COLO668 (cell line): ENCODE measurements around the gene SND1.
A peak's percentile ranks its signal among the peaks of the same experiment; 100 is the strongest.

Experiments
- DNase-seq: peaks from one replicate; lab custom pipeline; 2025; ENCODE audit not compliant: unreplicated experiment; lab: John Stamatoyannopoulos, UW

Gene SND1

GRCh38 chr7:128123291-128124037 lies 471.5 kb downstream of the SND1 start:
- no peak for DNase-seq

GRCh38 chr7:128124786-128125185 lies 472.8 kb downstream of the SND1 start:
- no peak for DNase-seq

DNA sequence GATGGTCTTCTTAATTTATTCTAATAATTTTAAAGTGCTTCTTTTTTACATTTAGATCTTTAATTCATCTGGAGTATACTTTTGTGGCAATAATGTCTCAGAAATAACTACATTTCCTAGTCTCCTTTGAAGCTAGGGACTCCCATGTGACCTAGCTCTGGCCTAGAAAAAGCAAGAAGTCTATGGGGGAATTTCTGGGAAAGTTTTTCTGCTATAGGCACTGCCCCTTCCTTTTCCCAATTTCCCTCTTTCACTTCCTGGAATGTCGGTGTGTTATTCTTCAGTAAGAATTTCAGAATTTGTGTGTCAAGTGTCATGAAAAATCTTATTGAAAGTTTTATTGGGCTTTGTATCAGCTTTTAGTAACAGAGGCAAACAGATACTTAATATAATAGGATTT lies 473.8 kb downstream of the SND1 start:
- no peak for DNase-seq

DNA sequence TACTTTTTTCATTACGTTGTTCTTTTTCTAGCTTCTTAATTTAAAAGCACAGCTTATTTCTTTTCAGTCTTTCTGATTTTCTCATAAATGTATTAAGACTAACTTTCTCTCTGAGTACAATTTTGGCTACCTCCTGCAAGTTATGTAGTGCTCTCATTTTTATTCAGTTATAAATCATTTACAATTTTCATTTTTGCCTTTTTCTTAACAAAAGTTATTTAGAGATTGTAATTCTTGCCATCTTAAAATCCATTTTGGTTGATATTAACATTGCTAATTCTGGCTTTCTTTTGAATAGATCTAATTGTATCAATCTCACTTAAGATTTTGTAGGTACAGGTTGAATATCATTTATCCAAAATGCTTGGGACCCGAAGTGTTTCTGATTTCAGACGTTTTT lies 476.4 kb downstream of the SND1 start:
- DNase-seq = no peak

DNA sequence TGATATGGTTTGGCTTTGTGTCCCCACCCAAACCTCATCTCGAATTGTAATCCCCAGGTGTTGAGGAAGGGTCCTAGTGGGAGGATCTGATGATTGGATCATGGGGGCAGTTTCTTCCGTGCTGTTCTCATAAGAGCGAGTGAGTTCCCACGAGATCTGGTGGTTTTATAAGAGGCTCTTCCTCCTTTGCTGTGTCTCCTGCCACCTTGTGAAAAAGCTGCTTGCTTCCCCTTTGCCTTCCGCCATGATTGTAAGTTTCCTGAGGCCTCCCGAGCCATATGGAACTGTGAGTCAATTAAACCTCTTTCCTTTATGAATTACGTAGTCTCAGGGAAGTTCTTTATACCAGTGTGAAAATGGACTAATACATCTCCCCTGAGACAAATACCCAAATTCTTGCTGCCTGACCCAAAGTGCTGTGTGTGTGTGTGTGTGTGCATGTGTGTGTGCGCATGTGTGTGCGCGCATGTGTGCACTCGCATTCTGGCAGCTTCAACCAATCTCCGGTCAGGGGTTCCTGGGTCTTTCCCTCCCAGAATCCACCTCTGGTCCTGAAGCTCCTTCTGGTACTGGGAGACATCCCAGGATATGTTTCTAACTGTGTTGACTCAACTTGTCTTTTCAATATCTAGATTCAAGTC lies 477.4 kb downstream of the SND1 start:
- DNase-seq = no peak

GRCh38 chr7:128131115-128131514 lies 479.1 kb downstream of the SND1 start:
- DNase-seq = no peak

- no peak for DNase-seq
Measured at GRCh38 chr7:128131731-128132130, 479.7 kb downstream of the SND1 start.

DNA sequence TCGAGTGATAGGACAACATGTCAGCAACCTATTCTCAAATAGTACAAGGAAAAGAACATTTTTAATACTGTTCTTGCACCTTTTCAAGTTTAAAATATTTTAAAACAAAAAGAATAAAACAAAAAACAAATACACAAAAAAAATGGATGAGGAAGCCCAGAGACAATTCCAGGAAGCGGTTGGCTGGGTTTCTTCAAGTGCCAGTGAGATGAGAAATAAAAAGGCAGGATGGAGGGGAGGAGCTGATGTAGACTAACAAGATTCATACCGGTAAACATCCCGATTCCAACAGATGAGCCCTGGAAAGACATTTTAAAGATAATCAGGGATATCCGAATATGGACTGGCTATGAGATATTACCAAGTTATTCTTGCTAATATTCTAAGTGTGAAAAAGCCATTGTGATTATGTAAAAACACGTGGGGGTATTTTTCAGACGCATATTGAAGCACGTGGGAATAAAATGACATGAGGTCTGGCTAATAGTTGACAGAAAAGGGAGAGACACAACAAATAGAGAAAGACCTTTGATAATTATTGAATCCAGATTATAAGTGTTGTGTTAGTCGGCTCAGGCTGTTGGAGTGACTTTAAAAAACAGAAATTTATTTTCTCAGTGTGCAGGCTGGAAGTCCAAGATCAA lies 480.6 kb downstream of the SND1 start:
- DNase-seq = no peak

GRCh38 chr7:128135159-128135514 lies 483.1 kb downstream of the SND1 start:
- peak; percentile 14 for DNase-seq

GRCh38 chr7:128135515-128136214 lies 483.7 kb downstream of the SND1 start:
- peak; percentile 65 for DNase-seq

DNA sequence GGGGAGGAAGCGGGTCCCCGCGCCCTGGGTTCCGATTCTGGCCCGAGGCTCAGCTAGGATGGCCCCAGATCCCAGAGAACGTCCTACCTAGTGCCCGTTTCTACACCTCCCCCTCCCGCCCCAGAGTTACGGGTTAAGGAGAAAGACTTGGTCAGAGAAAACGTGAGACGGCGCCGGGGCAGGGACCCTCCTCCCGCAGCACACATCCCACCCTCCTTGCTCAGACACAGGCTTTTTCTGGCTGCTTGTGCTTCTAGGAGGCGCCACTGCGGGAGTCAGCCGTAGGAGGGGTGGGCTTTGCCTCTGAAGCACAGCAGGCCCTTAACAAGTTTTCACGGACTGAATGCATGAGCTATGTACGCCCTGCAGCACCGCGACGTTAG lies 484.2 kb downstream of the SND1 start:
- DNase-seq = no peak

DNA sequence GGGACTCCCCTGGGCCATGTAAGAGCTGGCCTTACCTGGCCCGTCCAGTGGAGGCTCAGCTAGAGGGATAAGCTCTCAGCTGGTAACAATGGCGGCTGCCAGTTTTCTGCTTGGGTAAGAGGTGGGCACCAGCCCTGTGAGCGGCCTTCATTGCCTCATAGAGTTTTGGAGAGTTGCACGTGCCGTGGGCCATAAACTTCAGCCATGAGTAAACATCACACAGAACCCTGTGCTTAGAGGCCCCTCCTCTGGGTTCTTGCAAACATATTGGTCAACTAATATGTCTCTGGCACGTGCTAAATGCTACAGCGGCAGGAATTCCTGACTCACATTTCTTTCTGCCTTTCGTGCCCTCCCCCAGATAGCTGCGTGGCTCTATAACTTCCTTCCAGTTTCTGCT lies 485.2 kb downstream of the SND1 start:
- peak; percentile 17 for DNase-seq

DNA sequence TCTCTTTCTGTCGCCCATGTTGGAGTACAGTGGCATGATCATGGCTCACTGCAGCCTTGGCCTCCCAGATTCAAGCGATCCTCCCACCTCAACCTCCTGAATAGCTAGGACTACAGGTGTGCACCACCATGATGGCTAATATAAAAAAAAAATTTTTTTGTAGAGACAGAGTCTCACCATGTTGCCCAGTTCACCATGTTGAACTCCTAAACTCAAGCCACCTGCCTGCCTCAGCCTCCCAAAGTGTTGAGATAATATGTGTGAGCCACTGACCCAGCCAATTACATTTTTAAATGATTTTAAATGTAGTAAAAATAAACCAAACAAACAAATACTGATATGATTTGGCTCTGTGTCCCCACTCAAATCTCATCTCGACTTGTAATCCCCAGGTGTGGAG lies 487.4 kb downstream of the SND1 start:
- no peak for DNase-seq

- DNase-seq = no peak
Measured at GRCh38 chr7:128141683-128142195, 489.7 kb downstream of the SND1 start.
